ENCODE results near the gene RABL3.
"Not testable (repeated sequence)": the region's sequence is repeated elsewhere in the genome, so short reads cannot be mapped to it uniquely, and the experiment has no call there.

The RABL3 gene

DNA sequence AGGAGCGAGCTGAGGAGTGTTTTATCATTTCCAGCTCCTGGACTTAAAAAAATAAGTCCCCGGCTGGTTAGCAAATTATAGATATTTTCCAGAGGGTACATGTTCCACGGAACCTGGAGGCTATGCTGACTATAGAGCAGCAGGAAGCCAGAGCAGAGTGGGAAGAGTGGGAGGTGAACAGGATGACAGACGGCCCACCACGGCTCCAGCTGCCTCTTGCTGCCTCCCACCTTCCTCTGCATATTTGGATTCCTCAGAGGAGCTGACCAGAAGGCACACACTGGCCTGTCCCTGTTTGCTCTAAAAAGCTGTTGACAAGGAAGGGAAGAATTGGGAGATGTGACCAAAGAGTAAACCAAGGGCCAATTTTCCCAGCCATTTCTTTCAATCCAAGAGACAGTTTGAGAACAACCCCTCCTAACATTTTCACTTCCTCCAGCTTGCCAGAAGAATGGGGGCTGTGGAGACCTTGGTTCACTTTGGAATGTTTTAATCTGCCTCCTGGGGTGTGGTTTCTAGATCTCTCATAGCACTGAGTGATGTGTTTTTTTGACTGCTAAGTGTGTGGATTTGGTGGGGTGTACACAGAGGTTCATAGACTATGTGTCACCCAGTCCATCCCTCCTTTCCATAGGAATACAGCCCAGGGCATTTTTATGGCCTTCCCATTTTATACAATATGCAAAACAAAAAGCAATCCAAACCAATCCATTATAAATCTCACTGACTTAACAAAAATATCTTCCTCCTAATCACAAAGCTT, 97.1 kb downstream of the RABL3 start:
- DNase-seq (ENCODE audit: low spot score): no peak

DNA sequence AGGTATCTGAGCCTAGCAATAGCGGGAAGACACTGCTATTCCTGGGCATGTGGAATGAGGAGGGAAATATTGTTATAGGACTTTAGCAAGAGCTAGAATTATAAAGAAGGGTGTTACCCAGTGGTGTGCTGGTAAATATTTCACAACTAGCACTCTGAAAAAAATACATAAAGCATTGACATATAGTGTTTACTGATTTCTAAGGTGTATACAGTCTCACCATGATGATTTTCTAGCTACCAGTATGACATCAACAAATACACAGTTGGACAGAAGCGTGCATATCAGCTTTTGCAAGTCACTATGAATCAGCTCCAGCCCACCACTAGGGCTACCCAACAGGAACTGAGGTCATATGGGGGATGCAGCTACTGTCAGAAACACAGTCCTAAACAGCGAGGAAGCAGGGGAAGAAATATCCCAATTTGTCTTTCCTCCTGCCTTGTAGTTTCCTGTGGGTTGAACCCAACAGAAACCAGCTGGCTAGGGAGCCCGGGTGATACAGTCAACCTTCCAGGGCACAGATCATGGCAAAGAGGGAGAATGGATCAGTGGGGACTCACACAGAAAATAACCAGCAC, 99.9 kb downstream of the RABL3 start:
- DNase-seq (ENCODE audit: low spot score): peak; percentile 11

DNA sequence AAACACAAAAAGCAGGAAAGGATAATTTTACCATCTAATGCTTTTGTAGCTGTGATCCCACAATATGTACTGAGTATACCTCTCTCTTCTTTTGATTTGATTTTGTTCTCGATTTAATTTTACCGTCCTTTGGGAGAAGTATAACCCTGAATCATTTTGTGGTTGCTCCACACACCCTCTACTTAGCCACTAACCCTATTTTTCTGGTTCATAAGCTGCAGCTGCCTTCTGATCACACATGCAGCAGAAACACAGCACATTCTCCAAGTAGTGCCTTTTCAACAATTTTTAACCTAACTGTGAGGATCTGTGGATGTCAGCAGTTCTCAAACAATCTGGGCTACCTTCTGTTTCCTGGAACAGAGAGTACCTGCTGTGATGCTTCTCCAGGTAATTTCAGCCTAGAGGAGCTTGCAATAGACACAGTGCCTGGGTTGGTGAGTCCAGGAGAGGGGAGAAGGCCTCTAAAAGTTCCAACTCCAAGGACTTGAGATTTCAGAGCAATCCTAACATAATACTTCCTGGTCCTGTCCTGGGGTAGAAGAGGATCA, 100.5 kb downstream of the RABL3 start:
- DNase-seq (ENCODE audit: low spot score): no peak

DNA sequence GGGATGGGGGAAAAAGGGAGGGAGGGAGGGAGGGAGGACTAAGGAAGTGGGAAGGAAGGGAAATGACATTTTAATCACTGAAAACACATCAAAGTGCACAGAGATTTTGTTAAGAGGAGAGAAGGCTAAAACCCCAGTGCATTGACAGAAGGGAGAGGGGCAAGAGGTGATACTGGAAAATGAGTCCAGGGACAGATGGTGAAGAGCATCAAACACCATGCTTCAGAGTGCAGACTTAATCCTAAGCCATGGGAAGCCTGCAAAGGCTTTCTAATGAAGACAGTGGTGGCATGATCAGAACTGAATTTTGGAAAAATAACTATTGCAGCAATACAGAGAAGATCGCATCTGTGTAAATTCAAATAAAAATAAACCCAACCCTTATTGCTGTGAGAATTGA, 102.1 kb downstream of the RABL3 start:
- no peak for DNase-seq (ENCODE audit: low spot score)

DNA sequence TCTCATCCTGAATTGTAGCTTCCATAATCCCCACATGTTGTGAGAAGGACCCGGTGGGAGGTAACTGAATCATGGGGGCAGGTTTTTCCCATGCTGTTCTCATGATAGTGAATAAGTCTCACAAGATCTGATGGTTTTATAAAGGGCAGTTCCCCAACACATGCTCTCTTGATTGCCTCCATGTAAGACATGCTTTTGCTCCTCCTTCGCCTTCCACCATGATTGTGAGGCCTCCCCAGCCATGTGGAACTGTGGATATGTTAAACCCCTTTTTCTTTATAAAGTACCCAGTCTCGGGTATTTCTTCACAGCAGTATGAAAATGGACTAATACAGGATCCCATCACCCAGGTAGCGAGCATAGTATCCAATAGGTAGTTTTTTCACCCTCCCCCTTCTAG, 103.5 kb downstream of the RABL3 start:
- not testable (repeated sequence) for DNase-seq (ENCODE audit: low spot score)

DNA sequence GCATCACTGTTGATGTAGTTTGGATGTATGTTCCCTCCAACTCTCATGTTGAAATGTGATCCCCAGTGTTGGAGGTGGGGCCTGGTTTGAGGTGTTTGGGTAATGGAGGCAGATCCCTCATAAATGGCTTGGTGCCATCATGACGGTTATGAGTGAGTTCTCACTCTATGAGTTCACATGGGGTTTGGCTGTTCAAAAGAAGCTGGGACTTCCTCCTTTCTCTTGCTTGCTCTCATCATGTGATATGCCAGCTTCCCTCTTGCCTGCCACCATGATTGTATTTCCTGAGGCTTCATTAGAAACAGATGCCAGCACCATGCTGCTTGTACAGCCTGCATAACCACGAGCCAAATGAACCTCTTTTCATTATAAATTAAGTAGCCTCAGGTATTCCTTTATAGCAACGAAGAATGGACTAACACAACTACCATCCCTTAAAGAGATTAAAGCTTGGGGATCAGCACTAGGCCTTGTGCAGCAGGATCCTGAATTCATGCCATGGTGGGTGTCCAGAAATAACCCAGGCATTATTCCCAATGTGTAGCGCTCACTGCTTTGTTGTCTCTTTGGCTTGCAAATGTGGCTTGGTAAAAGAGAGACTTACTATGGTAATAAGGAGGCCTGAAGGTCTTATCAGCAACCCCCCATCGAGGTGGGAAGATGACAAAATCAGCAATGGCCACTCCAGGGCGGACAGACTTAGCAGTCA, 104.3 kb downstream of the RABL3 start:
- no peak for DNase-seq (ENCODE audit: low spot score)

DNA sequence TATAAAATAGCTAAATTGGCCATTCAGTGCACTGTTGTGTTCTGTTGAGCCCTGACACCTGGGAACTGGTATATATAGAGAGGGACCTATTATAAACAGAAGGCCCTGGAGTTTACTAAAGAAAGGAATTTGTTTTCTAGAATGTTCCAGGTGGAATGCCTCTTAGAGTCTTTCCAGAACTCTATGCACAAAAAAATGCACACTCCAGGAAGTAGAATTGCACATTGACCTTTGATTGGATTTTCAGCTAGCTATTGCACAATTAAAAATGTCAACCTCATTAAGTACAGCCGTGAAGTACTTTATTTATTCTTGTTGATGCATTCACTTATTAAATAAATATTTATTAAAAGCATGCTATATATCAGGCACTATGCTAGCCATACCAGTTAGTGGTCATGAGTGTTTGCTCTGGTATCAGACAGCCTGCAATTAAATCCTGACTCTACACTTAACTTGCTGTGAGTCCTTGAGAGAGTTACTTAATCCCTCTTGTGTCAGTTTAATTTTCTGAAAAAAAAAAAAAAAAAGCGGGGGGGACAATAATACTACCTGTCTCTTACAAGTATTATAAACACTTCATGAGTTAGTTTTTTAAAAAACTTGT, 105.4 kb downstream of the RABL3 start:
- DNase-seq (ENCODE audit: low spot score): no peak

Data from NAMALWA (cell line).